NB4 (cell line): ENCODE results near the gene REPIN1.

Experiments
- POLR2A ChIP-seq: IDR thresholded peaks from 2 replicates; pipeline ENCODE4 v1.6.1; 2011; ENCODE audit warnings: mild to moderate bottlenecking; ENCODE audit not compliant: insufficient read length; ENCODE audit errors: extremely low read depth
- TF ChIP-seq, protein P1 (sequence below): IDR thresholded peaks from one replicate; pipeline ENCODE4 v1.5.1; 2012; ENCODE audit warnings: low read depth, low read length
- TF ChIP-seq, protein P2 (sequence below): IDR thresholded peaks from 2 replicates; pipeline ENCODE4 v1.6.1; 2011; ENCODE audit warnings: low read depth, low read length

DNA sequence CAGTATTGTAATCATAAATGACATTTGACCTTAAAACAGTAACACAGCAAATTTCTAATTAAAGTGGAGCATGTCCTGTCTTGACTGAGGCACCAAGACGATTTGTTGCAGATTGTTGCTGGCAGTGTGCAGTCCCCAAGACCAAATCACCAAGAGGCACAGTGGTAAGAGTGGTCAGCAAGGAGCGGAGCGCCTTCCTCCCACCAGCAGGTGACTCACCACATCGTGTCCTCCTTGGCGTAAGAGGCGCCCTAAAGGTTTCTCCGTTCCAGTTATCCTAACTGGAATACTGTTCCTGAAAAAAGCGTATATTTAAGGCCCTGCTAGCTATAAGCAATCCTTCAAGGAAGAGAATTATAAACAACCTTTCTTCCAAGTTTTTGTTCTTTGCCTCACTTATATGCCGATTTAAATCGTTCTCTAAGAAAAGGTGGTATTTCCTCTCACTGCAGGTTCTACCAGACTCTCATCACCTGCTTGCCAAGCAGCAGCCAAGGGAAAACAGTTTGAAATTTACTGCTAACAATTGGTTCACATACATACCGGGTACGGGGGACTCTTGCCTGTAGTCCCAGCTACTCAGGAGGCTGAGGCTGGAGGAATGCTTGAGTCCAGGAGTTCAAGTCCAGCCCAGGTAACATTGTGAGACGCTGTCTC lies 10.7 kb upstream of the REPIN1 start:
- TF ChIP-seq POLR2A = no peak
- TF ChIP-seq, protein P1, sequence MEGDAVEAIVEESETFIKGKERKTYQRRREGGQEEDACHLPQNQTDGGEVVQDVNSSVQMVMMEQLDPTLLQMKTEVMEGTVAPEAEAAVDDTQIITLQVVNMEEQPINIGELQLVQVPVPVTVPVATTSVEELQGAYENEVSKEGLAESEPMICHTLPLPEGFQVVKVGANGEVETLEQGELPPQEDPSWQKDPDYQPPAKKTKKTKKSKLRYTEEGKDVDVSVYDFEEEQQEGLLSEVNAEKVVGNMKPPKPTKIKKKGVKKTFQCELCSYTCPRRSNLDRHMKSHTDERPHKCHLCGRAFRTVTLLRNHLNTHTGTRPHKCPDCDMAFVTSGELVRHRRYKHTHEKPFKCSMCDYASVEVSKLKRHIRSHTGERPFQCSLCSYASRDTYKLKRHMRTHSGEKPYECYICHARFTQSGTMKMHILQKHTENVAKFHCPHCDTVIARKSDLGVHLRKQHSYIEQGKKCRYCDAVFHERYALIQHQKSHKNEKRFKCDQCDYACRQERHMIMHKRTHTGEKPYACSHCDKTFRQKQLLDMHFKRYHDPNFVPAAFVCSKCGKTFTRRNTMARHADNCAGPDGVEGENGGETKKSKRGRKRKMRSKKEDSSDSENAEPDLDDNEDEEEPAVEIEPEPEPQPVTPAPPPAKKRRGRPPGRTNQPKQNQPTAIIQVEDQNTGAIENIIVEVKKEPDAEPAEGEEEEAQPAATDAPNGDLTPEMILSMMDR = no peak
- TF ChIP-seq, protein P2, sequence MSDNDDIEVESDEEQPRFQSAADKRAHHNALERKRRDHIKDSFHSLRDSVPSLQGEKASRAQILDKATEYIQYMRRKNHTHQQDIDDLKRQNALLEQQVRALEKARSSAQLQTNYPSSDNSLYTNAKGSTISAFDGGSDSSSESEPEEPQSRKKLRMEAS = no peak
